ENCODE measurements around the gene PRDM16.

PRDM16 gene

GRCh38 chr1:3263790-3264189, 194.8 kb downstream of the PRDM16 start (continued):
- no peak for TF ChIP-seq YY2 (tag by site-specific recombination; IDR thresholded peaks at IDR 0.05)
- no peak for TF ChIP-seq ZNF223 (tag by site-specific recombination; IDR thresholded peaks at IDR 0.05)
- no peak for TF ChIP-seq SETDB1 (IDR thresholded peaks at IDR 0.05; ENCODE audit: insufficient read length, low read length)
- no peak for TF ChIP-seq ZNF660 (tag by site-specific recombination; IDR thresholded peaks at IDR 0.05)
- TF ChIP-seq KLF7 (tag by site-specific recombination; IDR thresholded peaks at IDR 0.05; ENCODE audit: borderline replicate concordance): no peak
- TF ChIP-seq ZNF302 (tag by site-specific recombination; IDR thresholded peaks at IDR 0.05; ENCODE audit: low read depth): no peak
- no peak for TF ChIP-seq ZNF398 (tag by site-specific recombination; IDR thresholded peaks at IDR 0.05)
- no peak for TF ChIP-seq YY1 (tag by site-specific recombination; IDR thresholded peaks at IDR 0.05)
- no peak for TF ChIP-seq TCF7L2 (IDR thresholded peaks at IDR 0.05; ENCODE audit: borderline replicate concordance, low read depth, low read length)
- no peak for TF ChIP-seq ZNF529 (tag by site-specific recombination; IDR thresholded peaks at IDR 0.05; ENCODE audit: insufficient replicate concordance)
- TF ChIP-seq ZIC2 (tag by site-specific recombination; IDR thresholded peaks at IDR 0.05): no peak

GRCh38 chr1:3264456-3264855, 195.5 kb downstream of the PRDM16 start:
- Histone ChIP-seq H3K4me1 (ENCODE audit: control insufficient read depth, insufficient read depth, low read length) (no peaks in the 10 kb centered on the region), H3K36me3 (ENCODE audit: control insufficient read depth in 2 of 2, insufficient read depth in 1 of 2, low read length in 2 of 2) (no peaks in the 10 kb centered on the region), H3K4me3 (ENCODE audit: low read depth, low read length) (no peak overlapping the region), H3K9me3 (ENCODE audit: control insufficient read depth, insufficient read depth, low read depth, low read length) (no peaks in the 10 kb centered on the region), H3K27ac (ENCODE audit: extremely low read depth, low read depth, low read length) (no peak overlapping the region)
- CTCF ChIA-PET: no interaction called here
- POLR2A ChIA-PET: no interaction called here
- TF ChIP-seq WT1 (tag by site-specific recombination; IDR thresholded peaks at IDR 0.05): no peak
- no peak for TF ChIP-seq ZNF664 (tag by site-specific recombination; IDR thresholded peaks at IDR 0.05)
- TF ChIP-seq ZNF645 (tag by site-specific recombination; IDR thresholded peaks at IDR 0.05): no peak
- TF ChIP-seq ZNF776 (tag by site-specific recombination; IDR thresholded peaks at IDR 0.05; ENCODE audit: borderline replicate concordance): no peak
- TF ChIP-seq ZNF571 (tag by site-specific recombination; IDR thresholded peaks at IDR 0.05): no peak
- TF ChIP-seq ZNF580 (tag by site-specific recombination; IDR thresholded peaks at IDR 0.05): no peak
- no peak for TF ChIP-seq ZBTB20 (tag by site-specific recombination; IDR thresholded peaks at IDR 0.05)
- TF ChIP-seq GLIS2 (tag by site-specific recombination; IDR thresholded peaks at IDR 0.05): no peak
- no peak for TF ChIP-seq ZNF501 (tag by site-specific recombination; IDR thresholded peaks at IDR 0.05)
- TF ChIP-seq ZNF426 (tag by site-specific recombination; IDR thresholded peaks at IDR 0.05): no peak
- TF ChIP-seq GFI1B (tag by site-specific recombination; IDR thresholded peaks at IDR 0.05): no peak
- no peak for TF ChIP-seq ZNF830 (tag by site-specific recombination; IDR thresholded peaks at IDR 0.05; ENCODE audit: low read depth)
